ENCODE measurements around the gene DOCK3.

Gene DOCK3

DNA sequence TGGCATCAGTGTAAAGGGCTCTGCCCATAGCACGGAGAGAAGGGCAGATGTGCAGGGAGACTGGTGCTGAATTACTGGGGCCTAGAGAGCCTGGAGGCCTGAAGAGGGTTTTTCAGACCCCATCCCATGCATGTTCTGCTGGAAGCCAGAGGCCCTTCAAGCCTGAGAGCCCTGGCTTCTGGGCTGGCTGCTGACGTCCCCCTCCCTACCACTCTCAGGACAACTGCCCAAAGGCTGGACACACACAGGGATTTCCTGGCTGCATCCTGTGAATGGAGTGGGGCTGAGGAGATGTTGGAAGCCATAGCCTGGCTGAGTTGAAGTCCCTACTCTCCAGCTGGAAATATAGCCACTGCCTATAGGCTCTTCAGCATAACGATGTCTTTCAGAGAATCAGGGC, 16.9 kb upstream of the DOCK3 start:
- Histone ChIP-seq H3K4me3 (ENCODE audit: low read length) (no peak overlapping the region), H3K27ac (ENCODE audit: low read length) (no peak overlapping the region), H3K36me3 (replicated peaks; ENCODE audit: low read depth, low read length) (no peaks in the 10 kb centered on the region), H3K4me1 (ENCODE audit: low read length) (no peaks in the 10 kb centered on the region), H3K4me2 (ENCODE audit: low read length) (no peak overlapping the region), H3K9me3 (ENCODE audit: insufficient read depth, low read length) (no peaks in the 10 kb centered on the region), H2AFZ (ENCODE audit: low read depth, low read length) (no peak overlapping the region), H3K27me3 (ENCODE audit: low read depth, low read length) (no peaks in the 10 kb centered on the region), H4K20me1 (ENCODE audit: insufficient read depth, low read length) (no peaks in the 10 kb centered on the region), H3K79me2 (ENCODE audit: low read length) (no peaks in the 10 kb centered on the region), H3K9ac (ENCODE audit: low read length) (no peak overlapping the region)
- TF ChIP-seq EZH2phosphoT487 (IDR thresholded peaks at IDR 0.05; ENCODE audit: low read depth): no peak
- TF ChIP-seq, protein P1, sequence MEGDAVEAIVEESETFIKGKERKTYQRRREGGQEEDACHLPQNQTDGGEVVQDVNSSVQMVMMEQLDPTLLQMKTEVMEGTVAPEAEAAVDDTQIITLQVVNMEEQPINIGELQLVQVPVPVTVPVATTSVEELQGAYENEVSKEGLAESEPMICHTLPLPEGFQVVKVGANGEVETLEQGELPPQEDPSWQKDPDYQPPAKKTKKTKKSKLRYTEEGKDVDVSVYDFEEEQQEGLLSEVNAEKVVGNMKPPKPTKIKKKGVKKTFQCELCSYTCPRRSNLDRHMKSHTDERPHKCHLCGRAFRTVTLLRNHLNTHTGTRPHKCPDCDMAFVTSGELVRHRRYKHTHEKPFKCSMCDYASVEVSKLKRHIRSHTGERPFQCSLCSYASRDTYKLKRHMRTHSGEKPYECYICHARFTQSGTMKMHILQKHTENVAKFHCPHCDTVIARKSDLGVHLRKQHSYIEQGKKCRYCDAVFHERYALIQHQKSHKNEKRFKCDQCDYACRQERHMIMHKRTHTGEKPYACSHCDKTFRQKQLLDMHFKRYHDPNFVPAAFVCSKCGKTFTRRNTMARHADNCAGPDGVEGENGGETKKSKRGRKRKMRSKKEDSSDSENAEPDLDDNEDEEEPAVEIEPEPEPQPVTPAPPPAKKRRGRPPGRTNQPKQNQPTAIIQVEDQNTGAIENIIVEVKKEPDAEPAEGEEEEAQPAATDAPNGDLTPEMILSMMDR (IDR thresholded peaks at IDR 0.05; ENCODE audit: low read depth, low read length): no peak

DNA sequence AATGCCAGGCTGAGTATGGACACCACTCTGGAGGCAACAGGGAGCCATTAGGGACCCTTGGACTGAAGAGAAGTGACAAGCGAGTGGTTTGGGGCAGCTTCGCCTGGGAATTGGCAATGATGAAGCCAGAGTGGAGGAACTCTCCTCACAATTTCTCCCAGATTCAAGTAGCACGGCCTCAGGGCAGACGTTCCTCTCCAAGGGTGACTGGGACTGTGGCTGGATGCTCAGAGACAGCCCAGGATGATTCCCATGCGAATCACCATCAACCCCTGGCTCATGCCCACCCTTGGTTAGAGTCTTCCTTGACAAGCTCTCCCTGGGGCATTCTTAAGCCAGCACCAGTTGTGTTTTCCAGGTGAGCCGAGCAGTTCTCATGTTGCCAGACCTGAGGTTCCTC, 16.3 kb upstream of the DOCK3 start:
- H3K36me3 ChIP-seq (replicated peaks; ENCODE audit: low read depth, low read length): no peaks in the 10 kb centered on the region
- H3K27ac ChIP-seq (ENCODE audit: low read length): no peak overlapping the region
- H2AFZ ChIP-seq (ENCODE audit: low read depth, low read length): no peak overlapping the region

DNA sequence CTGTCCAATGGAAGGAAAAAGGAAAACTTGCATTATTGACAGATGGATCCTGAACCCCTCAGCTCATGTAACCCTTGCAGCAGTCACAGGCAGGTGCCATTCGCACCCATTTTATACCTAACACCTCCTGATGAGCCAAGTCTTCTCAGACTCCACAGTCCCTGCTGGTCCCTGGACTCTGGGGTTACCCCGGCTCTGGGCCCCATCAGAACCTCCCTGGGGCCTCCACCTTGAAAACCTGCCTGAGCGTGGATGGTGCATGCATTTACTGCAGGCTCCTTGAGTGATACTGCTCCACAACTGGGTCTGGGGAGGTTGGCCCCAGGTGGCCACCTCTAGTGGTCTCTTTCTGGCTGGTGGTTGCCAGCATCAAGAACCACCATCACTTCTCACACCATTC, 15.9 kb upstream of the DOCK3 start:
- Histone ChIP-seq H3K27me3 (ENCODE audit: low read depth, low read length) (no peaks in the 10 kb centered on the region), H3K79me2 (ENCODE audit: low read length) (no peaks in the 10 kb centered on the region), H3K9ac (ENCODE audit: low read length) (no peak overlapping the region), H3K4me1 (ENCODE audit: low read length) (no peaks in the 10 kb centered on the region), H3K36me3 (replicated peaks; ENCODE audit: low read depth, low read length) (no peaks in the 10 kb centered on the region), H4K20me1 (ENCODE audit: insufficient read depth, low read length) (no peaks in the 10 kb centered on the region), H2AFZ (ENCODE audit: low read depth, low read length) (no peak overlapping the region), H3K9me3 (ENCODE audit: insufficient read depth, low read length) (no peaks in the 10 kb centered on the region), H3K27ac (ENCODE audit: low read length) (no peak overlapping the region), H3K4me2 (ENCODE audit: low read length) (no peak overlapping the region), H3K4me3 (ENCODE audit: low read length) (no peak overlapping the region)
- TF ChIP-seq EZH2phosphoT487 (IDR thresholded peaks at IDR 0.05; ENCODE audit: low read depth): no peak
- TF ChIP-seq, protein P1 (IDR thresholded peaks at IDR 0.05; ENCODE audit: low read depth, low read length): no peak

More for the DNA sequence above, 16.3 kb upstream of the DOCK3 start:
- H3K27me3 ChIP-seq (ENCODE audit: low read depth, low read length): no peaks in the 10 kb centered on the region
- H3K9me3 ChIP-seq (ENCODE audit: insufficient read depth, low read length): no peaks in the 10 kb centered on the region
- H3K4me3 ChIP-seq (ENCODE audit: low read length): no peak overlapping the region
- no peaks in the 10 kb centered on the region for H3K79me2 ChIP-seq (ENCODE audit: low read length)
- H3K9ac ChIP-seq (ENCODE audit: low read length): no peak overlapping the region
- no peak for TF ChIP-seq EZH2phosphoT487 (IDR thresholded peaks at IDR 0.05; ENCODE audit: low read depth)
- TF ChIP-seq, protein P1 (IDR thresholded peaks at IDR 0.05; ENCODE audit: low read depth, low read length): no peak
- H3K4me2 ChIP-seq (ENCODE audit: low read length): no peak overlapping the region
- no peaks in the 10 kb centered on the region for H4K20me1 ChIP-seq (ENCODE audit: insufficient read depth, low read length)
- no peaks in the 10 kb centered on the region for H3K4me1 ChIP-seq (ENCODE audit: low read length)

DNA sequence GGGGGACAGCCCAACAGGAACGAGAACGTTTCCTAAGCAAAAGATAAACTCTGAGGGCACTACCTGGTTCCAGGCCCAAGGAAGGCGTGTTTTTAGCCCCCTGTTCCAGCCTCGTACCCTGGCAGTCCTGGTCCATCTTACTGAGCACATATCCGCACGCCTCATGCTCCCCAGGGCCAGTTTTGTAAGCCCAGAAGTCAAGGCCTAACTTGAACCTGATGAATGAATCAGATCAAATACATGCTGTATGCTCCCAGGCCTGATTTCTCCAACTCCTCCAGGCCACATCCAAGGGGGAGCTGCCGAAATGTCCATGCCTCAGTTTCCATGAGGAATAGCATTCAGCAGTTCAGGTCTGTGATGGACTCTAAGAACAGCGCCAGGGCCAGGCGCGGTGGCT, 14.3 kb upstream of the DOCK3 start:
- H3K9me3 ChIP-seq (ENCODE audit: insufficient read depth, low read length): no peaks in the 10 kb centered on the region
- no peaks in the 10 kb centered on the region for H4K20me1 ChIP-seq (ENCODE audit: insufficient read depth, low read length)
- no peak overlapping the region for H3K9ac ChIP-seq (ENCODE audit: low read length)
- no peaks in the 10 kb centered on the region for H3K79me2 ChIP-seq (ENCODE audit: low read length)
- H3K27me3 ChIP-seq (ENCODE audit: low read depth, low read length): no peaks in the 10 kb centered on the region
- H3K27ac ChIP-seq (ENCODE audit: low read length): no peak overlapping the region
- no peaks in the 10 kb centered on the region for H3K36me3 ChIP-seq (replicated peaks; ENCODE audit: low read depth, low read length)
- H3K4me1 ChIP-seq (ENCODE audit: low read length): peaks cover 1% of the 10 kb centered on the region
- H2AFZ ChIP-seq (ENCODE audit: low read depth, low read length): no peak overlapping the region
- TF ChIP-seq EZH2phosphoT487 (IDR thresholded peaks at IDR 0.05; ENCODE audit: low read depth): no peak
- TF ChIP-seq, protein P1 (IDR thresholded peaks at IDR 0.05; ENCODE audit: low read depth, low read length): no peak
- H3K4me3 ChIP-seq (ENCODE audit: low read length): no peak overlapping the region
- H3K4me2 ChIP-seq (ENCODE audit: low read length): no peak overlapping the region
